Measurements from ENCODE around the gene ZNF548.
A peak's percentile ranks its signal among the peaks of the same experiment; 100 is the strongest.

ZNF548 gene

DNA sequence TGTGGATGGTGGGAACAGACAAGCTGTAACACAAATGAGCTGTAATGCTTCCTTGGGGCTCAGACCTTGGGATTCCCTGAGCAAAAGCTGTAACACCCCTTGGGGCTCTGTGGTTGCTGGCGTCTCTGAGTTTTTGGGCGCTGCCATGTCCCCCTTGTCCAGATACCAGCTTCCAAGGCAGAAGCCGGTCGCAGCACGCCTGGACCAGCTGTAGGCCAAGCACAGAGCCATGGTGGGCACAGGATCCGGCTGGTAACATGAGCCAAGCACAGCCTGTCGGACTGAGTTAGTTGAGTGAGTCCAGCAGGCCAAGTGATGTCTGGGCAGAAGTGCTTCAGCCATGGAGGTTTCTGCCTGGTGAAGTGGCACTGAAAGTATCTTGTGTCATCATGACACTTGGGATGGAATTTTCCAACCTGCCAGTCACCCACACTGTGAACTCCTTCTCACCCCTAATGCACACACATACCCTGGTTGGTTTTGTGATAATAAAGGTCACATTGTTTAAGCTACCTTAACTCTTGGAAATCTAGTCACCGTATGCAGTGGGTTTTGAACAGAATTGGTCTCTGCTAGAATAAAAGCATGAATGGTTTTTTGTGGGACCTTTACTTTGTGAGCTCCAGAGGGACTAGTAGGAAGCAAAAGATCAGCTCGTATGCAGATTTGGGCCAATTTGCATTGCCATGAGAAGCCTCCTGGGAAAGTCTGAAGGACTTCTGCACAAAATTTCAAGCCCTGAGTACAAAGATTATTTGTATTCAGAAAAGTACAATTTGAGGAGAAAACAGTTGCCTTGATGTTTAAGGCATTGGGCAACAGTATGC is 14.3 kb downstream of the ZNF548 start:
- DNase-seq = no peak

DNA sequence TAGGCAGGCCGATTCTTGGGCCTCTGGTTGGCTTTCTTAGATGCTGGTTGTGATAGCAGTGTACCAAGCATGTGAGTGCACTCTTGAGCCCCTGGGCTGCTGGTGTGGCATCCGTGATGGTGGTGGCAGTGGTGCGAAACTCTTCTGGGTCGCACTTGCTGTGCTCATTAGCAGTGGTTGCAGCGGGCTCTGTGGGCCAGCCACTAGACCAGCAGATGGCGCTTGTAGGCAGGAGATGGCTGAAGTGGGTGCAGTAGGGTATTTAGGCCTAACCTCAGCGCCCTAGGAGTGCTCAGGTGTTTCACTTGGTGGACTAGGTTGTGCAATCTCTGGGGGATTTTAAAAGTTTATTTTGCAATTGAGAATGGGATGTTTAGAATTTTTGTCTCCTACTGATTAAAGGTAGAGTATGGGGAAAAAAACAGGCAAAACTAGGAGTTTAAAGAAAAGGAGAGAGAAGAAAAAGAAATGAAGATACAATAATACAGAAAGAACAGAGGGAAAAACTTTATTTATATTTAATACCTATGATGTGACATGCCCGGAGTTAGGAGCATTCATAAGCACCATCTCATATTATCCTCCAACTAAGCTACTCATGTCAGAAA is 17.0 kb downstream of the ZNF548 start:
- peak; percentile 40 for DNase-seq

DNA sequence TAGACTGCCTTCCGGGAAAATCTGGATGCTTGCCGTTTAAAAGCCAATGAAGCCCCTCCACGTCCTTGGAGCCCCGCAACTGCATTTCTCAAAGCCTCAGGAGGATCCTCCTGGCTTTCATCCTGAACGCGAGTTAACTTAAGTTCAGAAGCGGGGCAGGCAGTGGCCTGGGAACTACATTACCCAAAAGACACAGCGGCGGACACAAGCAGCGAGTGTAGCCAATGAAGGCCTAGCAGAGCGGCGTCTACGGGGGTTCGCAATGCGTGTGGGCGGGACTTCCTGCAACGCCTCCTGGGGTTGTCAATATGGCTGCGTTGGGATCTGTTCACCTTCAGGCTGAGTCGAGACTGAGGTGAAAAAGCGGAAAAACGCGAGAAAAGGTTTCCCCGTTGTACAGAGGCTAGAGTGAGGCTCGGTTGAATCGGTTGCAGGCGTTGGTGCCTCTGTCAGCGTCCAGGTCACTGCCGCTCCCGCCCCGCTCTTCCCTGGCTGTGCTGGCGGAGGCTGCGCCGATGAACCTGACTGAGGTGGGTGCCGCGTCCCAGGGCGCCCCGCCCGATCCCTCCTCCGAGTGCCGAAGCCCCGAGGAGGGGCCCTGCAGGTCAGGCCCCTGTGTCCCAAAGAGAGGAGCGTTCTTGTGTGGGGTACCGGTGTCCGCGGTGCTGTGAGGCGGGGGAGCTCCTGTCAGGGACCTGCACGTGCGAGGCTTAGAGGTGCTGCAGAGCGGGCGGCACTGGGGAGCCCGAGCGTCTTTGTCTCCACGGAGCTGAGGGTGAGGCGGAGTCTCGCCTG is 21.4 kb downstream of the ZNF548 start, which contains the start of gene ZNF17:
Gene ZNF17 (plus strand): TSS at position 285 of the 795 bp plus-strand sequence. CDS start 2,455 bp downstream, outside the sequence.
- DNase-seq = peak; percentile 56

DNA sequence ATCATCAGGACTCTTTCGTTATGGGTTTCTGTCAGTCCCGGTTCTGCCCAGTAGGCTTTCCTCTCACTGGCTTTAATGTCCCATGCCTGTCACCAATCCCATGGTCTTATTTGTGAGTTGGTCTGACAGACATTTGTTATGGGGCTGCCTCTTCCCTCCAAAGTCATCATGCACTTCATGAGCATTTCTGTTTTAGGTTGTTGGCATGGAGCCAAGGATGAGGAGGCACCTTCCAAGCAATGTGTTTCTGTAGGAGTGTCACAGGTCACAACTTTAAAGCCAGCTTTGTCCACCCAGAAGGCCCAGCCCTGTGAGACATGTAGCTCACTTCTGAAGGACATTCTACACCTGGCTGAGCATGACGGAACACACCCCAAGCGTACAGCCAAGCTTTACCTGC is 29.8 kb downstream of the ZNF548 start:
- DNase-seq = no peak

DNA sequence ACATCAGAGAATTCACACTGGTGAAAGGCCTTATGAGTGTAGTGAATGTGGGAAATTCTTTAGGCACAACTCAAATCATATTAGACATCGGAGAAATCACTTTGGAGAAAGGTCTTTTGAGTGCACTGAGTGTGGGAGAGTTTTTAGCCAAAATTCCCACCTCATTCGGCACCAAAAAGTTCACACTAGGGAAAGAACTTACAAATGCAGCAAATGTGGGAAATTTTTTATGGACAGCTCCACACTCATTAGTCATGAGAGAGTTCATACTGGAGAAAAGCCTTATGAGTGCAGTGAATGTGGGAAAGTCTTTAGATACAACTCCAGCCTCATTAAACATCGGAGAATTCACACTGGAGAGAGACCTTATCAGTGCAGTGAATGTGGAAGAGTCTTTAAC is 31.4 kb downstream of the ZNF548 start:
- DNase-seq = no peak

DNA sequence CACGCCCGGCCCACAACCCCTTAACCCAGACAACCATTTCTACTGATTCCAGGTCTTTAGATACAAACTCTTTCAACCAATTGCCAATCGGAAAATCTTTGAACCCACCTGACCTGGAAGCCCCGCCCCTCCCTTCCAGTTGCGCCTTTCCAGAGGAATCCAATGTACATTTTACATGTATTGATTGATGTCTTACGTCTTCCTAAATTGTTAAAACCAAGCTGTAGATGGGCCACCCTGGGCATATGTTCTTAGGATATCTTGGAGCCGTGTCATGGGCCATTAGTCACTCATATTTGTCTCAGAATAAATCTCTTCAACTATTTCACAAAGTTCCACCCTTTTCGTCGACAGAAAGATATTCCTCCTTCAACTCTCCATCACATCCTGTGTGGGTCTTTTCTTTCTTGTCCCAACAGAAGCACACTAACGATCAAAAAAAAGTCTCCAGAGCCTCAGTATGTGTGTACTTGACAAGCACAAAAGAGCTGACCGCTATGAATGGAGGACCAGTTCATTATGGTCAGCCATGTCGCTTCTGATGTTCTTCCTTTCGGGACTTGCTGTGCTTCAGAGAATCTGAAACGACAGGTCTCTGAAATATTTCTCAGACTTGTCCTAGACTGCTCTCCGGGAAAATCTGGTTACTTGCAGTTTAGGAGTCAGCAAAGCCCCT is 44.9 kb downstream of the ZNF548 start:
- DNase-seq = no peak

DNA sequence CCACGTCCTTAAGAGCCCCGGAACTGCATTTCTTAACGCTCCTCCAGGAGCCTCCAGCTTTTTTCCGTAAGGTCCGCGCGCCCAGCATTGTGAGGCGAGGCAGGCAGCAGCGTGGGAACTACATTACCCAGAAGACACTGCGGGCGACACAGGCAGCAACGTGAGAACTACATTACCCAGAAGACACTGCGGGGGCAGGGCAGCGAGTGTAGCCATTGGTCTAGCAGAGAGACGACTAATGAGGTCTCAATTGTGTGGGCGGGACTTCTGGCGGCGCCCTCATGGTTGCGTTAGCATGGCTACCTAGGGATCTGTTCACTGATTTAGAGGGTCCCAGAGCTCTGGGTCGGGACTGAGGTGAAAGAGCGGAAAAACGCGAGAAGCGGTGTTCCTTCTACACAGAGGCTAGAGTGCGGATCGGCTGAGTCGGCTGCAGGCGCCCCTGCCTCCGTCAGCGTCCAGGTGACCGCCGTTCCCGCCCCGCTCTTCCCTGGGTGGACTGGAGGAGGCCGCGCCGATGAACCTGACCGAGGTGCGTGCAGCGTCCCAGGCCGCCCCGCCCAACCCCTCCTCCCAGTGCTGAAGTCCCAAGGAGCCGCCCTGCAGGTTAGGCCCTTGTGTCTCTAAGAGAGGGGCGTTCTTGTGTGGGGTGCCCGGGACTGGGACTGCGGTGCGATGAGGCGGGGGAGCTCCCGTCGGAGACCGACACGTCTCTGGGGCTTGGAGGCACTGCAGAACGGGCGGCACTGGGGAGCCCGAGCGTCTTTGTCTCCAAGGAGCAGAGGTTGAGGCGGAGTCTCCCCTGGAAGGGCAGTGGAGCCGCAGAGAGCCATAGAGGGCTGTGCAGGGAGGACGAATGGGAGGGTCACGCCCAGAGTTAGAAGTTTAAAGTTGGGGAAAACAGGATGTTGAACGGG is 45.7 kb downstream of the ZNF548 start, which contains the start of gene ZNF749:
Gene ZNF749 (plus strand): TSS at position 264 of the 917 bp plus-strand sequence. CDS start 254 bp downstream, at position 518.
- peak; percentile 98 for DNase-seq

DNA sequence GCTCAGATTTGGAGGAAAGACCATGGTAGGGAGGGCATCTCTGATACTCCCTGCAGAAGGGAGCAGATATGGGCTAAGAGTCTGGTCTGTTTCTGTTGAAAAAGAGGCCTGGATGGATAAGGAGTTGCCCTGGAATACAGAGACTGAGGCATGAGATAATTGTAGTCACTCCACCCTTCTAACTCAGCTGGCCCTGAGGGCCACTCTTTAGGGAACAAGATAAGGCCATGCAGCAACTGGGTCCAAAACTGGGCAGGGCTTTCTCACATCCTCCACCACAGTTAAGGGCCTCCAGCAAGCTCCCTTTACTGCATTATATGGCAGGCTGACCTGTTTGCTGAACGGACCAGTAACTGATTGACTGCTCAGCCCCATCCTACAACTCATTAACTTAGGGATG is 46.8 kb downstream of the ZNF548 start:
- no peak for DNase-seq

DNA sequence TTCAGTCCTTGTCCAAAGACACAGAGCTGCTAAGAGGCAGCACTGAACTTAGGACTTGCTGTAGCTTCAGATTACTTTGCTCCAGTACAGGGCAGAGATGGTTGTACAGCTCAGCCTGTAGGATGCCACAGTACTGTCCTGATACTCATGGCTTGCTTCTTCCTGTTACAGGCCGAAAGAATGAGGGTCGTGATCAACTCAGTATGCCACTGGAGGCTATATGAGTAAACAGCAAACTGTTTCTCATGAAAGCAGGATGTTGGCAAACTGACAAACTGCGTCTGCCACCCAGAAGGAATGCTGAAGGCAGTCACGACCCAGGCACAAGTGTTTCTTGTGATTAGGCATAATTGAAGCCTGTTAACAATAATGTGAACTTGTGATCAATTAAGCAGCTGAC is 48.3 kb downstream of the ZNF548 start:
- no peak for DNase-seq

DNA sequence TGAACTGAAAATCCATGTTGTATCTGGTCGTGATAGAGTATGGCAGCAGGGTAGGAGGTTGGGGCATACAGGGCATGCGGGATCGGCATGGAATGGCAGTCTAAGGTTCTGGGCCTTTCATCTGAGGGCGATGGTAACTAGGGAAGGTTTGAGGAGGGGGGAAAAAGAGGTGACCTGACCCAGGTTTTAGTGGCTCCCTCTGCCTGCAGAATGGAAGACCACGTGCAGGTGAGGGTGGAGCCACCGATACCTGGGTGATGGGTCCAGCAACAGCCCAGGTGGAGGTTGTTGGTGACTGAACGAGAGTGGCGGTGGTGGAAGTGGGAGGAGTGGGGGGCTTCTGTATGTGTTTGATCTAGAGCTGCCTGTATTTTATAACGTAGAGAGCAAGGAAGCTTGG is 49.3 kb downstream of the ZNF548 start:
- no peak for DNase-seq

DNA sequence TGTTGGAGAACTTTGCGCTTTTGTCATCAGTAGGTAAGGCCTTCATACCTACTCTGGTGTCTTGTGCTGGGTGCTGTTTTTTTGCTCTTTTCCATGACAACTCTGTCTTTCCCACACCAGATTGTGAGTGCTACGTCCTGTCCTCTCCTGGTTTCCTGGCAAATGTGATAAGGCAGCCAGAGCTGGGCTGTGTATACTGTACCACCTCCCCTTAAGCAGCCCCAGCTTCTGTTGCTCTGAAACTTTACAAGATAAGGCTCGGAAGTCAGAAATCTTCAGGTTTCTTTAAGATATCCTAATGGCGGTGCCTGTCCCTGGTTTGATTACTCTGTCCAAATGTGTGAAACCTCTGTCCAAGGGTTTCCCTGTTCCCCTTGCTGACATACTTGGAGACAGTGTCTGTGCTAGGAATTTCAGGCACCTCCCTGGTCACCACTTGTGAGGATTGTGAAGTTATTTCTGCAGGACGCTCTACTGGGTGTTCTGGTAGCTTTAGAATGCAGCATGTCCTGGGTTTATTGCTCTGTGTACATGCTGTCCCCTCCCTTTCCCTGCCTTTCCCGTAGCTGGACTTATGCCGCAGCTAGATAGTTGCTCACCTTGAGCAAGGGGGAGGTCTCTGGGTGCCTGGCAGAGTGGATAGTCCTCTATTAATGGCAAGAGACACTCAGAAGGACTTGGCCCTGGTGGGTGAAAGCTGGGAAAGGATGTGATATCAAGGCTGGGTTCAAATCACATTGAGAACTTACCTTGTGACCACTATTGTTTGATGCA is 52.5 kb downstream of the ZNF548 start:
- no peak for DNase-seq

DNA sequence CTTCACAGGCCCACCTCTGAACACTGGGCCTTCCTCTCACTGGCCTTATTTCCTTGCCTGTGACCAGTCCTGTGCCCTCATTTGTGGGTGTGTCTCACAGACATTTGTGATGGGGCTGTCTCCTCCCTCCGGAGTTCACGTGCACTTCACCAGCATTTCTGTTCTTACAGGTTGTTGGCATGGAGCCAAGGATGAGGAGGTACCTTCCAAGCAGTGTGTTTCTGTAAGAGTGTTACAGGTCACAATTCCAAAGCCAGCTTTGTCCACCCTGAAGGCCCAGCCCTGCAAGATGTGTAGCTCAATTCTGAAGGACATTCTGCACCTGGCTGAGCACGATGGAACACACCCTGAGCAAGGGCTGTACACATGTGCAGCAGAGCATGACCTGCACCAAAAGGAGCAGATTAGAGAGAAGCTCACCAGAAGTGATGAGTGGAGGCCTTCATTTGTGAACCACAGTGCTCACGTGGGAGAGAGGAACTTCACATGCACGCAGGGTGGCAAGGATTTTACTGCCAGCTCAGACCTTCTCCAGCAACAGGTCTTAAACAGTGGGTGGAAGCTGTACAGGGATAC is 53.6 kb downstream of the ZNF548 start:
- DNase-seq = peak; percentile 12

DNA sequence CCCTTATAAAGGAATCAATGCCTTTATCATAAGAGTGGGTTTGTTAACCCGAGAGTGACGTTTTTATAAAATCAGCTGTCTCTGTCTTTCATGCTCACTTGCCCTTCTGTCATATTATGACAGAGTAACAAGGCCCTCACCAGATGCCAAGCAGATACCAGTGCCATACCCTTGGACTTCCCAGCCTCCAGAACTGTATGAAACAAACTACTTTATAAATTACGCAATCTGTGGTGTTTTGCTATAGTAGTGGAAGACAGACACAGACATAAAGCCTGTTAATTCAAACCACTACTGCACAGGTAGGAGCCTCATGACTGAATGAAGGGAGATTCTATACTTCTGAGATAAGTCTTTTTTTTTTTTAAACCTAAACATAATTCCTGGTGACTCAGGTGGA is 62.7 kb downstream of the ZNF548 start:
- no peak for DNase-seq

Data from NCI-H187 treated with DMSO at 0.1 percent for 48 hours (cell line).